Activated T-helper 17 cell treated with anti-CD3 and anti-CD28 coated beads, Interleukin-2, amount 50 U/mL, for 72 hours (primary cell): Measurements from ENCODE around the gene MOB1A. TPM values are rescaled to one million over a fixed set of nuclear protein-coding genes. Genes with fewer than 3 reads are reported as not detected.
"Not testable (repeated sequence)": the region's sequence is repeated elsewhere in the genome, so short reads cannot be mapped to it uniquely, and the experiment has no call there.

ENCODE experiments used
- ATAC-seq: fragments of 150-1000 bp; cut with Tn5 transposase; replicated peaks from 2 replicates; pipeline ENCODE4 v1.10.0; 2021; ENCODE audit warnings: mild to moderate bottlenecking, moderate library complexity
- H3K27ac Mint-ChIP-seq: one replicate; pipeline ENCODE4 v1.8.0; 2022; ENCODE audit warnings: mixed read lengths
- H3K27me3 Mint-ChIP-seq: one replicate; pipeline ENCODE4 v1.8.0; 2022; ENCODE audit warnings: mixed read lengths
- H3K36me3 Mint-ChIP-seq: one replicate; pipeline ENCODE4 v1.8.0; 2022; ENCODE audit warnings: low read depth, mild to moderate bottlenecking, mixed read lengths
- H3K4me1 Mint-ChIP-seq: one replicate; pipeline ENCODE4 v1.8.0; 2022; ENCODE audit warnings: mixed read lengths
- H3K4me3 Mint-ChIP-seq: one replicate; pipeline ENCODE4 v1.8.0; 2022; ENCODE audit warnings: mild to moderate bottlenecking, mixed read lengths
- H3K9me3 Mint-ChIP-seq: one replicate; pipeline ENCODE4 v1.8.0; 2022; ENCODE audit warnings: mixed read lengths
- total RNA-seq, 2 donors: library from RNA; stranded (reverse); gene quantifications; one replicate each; pipeline ENCODE4 v1.2.3, GENCODE V29; 2022

Gene MOB1A
- total RNA-seq, 2 donors from 2014 or later, result 155 to 159 TPM

DNA sequence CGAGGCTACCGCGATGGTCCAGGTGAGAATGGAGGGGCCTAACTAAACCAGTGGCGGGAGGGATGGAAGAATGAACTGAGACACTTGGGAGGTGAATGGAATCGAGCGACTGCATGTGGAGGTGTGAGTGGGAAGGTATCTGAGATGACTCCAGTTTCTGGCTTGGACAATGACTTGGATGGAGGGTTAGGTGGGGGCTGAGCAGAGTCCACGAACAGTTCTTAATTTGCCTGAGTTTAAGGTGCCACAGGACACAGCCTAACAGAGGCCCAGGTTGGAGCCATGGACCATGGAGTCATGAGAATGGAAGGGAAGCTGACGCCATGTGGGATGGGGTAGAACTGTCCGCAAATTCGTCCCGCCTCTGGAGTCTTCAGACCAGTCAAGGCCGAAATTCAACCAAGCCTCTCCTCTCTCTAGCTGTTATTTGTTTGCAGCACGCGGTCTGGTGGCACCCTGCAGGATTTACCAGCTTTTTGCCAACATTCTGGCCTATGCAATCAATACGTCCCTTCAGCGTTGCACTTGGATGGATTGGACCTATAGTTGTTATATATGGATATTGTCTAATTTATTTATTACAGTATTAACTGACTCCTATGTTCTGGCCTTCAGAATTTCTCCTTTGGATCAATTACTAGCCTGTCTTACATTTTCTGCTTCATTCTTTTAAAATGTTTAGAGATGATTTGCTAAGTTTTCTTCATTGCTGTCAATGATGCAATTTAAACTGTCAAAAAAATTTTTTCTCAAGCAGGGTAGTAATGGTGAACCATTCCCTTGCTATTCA, 30.0 kb downstream of the MOB1A start:
- no peaks in the 10 kb centered on the region for H3K27me3 Mint-ChIP-seq
- H3K4me1 Mint-ChIP-seq, result no peaks in the 10 kb centered on the region
- ATAC-seq, result no peak
- H3K27ac Mint-ChIP-seq, result no peak overlapping the region
- H3K36me3 Mint-ChIP-seq, result peaks cover 29% of the 10 kb centered on the region
- no peak overlapping the region for H3K4me3 Mint-ChIP-seq
- H3K9me3 Mint-ChIP-seq, result no peaks in the 10 kb centered on the region

DNA sequence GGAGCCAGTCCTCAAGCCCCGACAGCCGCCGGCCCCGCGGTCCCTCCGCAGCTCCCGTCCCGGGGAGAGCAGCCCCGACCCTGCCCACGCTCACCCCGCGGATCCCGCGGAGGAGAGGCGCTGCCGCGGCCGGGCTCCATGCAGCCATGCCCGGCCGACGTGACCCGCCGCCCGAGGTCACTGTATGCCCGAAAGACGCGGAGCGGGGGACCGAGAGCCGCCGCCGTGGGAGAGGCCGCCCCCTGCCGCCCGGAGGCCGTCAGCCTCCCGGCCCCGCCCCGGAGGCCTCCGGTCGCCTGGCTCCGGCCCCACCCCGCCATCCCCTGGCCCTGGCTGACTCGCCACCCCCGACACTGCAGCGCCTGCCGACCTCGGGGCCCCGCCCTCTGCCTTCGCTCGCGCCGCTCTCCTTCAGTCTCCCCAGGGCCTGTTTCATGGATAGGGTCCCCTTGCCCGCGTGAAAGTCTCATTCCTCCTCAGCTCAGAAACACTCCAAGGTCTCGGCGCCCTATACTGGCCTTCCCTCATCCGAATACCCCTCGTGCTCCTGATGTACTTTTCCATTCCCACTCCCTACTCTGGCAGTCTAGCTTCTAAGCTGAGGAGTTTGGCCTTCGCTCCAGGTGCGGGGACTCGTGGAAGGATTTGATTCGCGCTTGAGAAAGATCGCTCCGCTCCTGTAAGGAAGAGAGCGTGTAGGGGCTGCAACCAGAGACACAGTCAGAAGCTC, 30.8 kb downstream of the MOB1A start, which contains the start of gene BOLA3:
TSS of gene BOLA3 (minus strand) at position 186 of the 730 bp plus-strand sequence. CDS start at position 148, 38 bp downstream.
- Mint-ChIP-seq H3K27ac (no peak within 1 kb of the TSS), H3K4me1 (no peaks in the 10 kb centered on the region), H3K4me3 (no peak within 1 kb of the TSS), H3K9me3 (no peaks in the 10 kb centered on the region), H3K27me3 (no peaks in the 10 kb centered on the region), H3K36me3 (peaks cover 22% of the 10 kb centered on the region)
- ATAC-seq, result peak; percentile 92

- H3K27me3 Mint-ChIP-seq, result no peaks in the 10 kb centered on the region
- H3K36me3 Mint-ChIP-seq, result peaks cover 24% of the 10 kb centered on the region
- peaks cover 5% of the 10 kb centered on the region for H3K4me1 Mint-ChIP-seq
- peak; percentile 86 for ATAC-seq
- no peak overlapping the region for H3K4me3 Mint-ChIP-seq
- no peaks in the 10 kb centered on the region for H3K9me3 Mint-ChIP-seq
- H3K27ac Mint-ChIP-seq, result no peak overlapping the region
Observed at GRCh38 chr2:74146929-74147726, 31.6 kb downstream of the MOB1A start.

DNA sequence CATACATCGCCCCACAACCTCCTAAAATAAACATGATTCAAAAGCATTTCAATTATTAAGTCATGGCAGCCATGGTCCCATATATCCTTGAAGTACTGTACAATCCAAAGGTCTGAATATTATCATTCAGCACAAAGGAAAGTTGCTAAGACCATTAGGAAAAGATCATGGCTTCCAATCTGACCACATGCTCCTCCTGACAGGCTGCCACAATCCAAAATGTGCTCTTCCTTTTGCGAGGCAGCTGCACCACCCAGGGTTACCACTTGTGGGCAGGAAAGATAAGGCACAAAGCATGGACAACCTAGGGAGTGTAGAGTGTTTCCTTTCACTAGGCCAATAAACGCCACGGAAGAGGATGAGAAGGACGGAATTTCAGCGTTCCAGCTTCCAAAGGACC, 36.3 kb downstream of the MOB1A start:
- Mint-ChIP-seq H3K9me3 (no peaks in the 10 kb centered on the region), H3K4me1 (peaks cover 10% of the 10 kb centered on the region), H3K27ac (no peak overlapping the region), H3K27me3 (no peaks in the 10 kb centered on the region), H3K4me3 (no peak overlapping the region), H3K36me3 (peaks cover 23% of the 10 kb centered on the region)
- ATAC-seq, result no peak

- H3K4me3 Mint-ChIP-seq, result no peak overlapping the region
- no peaks in the 10 kb centered on the region for H3K27me3 Mint-ChIP-seq
- no peak overlapping the region for H3K27ac Mint-ChIP-seq
- ATAC-seq, result no peak
- H3K9me3 Mint-ChIP-seq, result no peaks in the 10 kb centered on the region
- H3K4me1 Mint-ChIP-seq, result peaks cover 10% of the 10 kb centered on the region
- peaks cover 47% of the 10 kb centered on the region for H3K36me3 Mint-ChIP-seq
Observed at GRCh38 chr2:74138600-74139323, 39.9 kb downstream of the MOB1A start.

GRCh38 chr2:74137651-74138599, 40.8 kb downstream of the MOB1A start:
- no peak overlapping the region for H3K4me3 Mint-ChIP-seq
- H3K4me1 Mint-ChIP-seq, result peaks cover 10% of the 10 kb centered on the region
- peak overlapping the region; percentile 41 for H3K27ac Mint-ChIP-seq
- no peaks in the 10 kb centered on the region for H3K9me3 Mint-ChIP-seq
- H3K36me3 Mint-ChIP-seq, result peaks cover 54% of the 10 kb centered on the region
- no peak for ATAC-seq
- no peaks in the 10 kb centered on the region for H3K27me3 Mint-ChIP-seq

- Mint-ChIP-seq H3K4me3 (no peak overlapping the region), H3K9me3 (no peaks in the 10 kb centered on the region), H3K27me3 (no peaks in the 10 kb centered on the region), H3K36me3 (peaks cover 31% of the 10 kb centered on the region), H3K27ac (no peak overlapping the region), H3K4me1 (no peaks in the 10 kb centered on the region)
- ATAC-seq, result no peak
Observed at GRCh38 chr2:74131901-74132300, 46.8 kb downstream of the MOB1A start.

DNA sequence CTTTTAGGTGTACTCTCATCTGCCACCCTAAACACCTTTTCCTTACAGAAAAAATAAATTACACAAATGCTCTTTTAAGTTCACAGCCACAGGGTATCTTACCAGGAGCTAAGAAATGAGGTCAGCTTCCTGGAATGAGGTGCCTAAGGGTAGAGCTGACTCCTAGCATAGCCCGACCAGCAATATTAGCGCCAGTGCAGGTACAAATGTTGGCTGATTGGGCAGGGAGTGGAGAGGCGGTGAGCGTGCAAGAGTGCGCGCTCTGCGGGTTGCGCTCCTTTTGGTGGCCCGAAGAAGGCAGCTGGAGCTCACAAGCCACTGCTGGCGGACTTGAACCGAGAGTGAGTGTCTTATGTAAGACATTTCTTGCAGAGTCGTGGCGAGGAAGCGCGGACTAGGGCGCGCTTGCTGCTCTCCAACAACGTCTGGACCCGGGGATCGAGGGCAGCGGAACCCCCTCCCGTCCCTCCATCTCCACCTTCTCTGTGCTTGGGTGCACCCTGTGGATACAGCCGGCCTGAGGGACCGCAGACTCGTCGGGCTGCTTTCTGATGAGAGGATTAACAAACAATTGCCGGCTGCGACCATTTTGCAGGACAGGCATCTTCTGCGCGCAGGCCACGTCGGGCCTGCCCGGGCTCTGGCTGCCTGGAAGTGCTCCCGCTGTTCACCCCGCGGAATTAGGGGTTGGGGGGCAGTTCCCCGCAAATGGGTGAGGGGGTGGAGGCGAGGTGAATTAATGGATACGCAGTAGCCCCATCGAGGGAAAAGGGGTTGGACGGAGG, 48.3 kb downstream of the MOB1A start:
- Mint-ChIP-seq H3K36me3 (peaks cover 24% of the 10 kb centered on the region), H3K4me1 (no peaks in the 10 kb centered on the region), H3K9me3 (no peaks in the 10 kb centered on the region), H3K27me3 (no peaks in the 10 kb centered on the region), H3K4me3 (no peak overlapping the region), H3K27ac (no peak overlapping the region)
- ATAC-seq, result no peak

DNA sequence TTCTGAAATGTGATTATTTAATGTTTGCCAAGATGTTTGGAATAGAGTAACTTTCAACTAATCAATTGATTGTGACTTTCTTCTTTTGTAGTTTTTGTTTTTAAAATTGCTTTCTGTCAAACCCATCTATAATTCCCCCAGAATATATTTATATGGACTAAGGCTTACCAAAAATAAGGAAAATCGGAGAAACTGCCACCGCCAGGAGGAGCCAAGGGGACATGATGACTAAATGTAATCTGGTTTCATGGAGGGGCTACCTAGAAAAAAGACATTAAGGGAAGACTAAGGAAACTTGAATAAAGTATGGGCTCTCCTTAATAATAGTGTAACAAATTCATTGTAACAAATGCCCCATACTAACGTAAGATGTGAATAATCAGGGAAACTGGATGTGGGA, 50.5 kb downstream of the MOB1A start:
- Mint-ChIP-seq H3K4me1 (no peaks in the 10 kb centered on the region), H3K36me3 (peaks cover 3% of the 10 kb centered on the region), H3K4me3 (no peak overlapping the region), H3K9me3 (no peaks in the 10 kb centered on the region), H3K27me3 (no peaks in the 10 kb centered on the region), H3K27ac (no peak overlapping the region)
- ATAC-seq, result no peak

DNA sequence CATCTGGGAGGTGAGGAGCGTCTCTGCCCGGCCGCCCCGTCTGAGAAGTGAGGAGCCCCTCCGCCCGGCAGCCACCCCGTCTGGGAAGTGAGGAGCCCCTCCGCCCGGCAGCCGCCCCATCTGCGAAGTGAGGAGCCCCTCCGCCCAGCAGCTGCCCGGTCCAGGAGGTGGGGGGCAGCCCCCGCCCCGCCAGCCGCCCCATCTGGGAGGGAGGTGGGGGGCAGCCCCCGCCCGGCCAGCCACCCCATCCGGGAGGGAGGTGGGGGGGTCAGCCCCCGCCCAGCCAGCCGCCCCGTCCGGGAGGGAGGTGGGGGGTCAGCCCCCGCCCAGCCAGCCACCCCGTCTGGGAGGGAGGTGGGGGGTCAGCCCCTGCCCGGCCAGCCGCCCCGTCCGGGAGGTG, 54.7 kb downstream of the MOB1A start:
- not testable (repeated sequence) for H3K27me3 Mint-ChIP-seq, H3K4me1 Mint-ChIP-seq, H3K4me3 Mint-ChIP-seq, H3K27ac Mint-ChIP-seq, H3K36me3 Mint-ChIP-seq, ATAC-seq
- peaks cover 10% of the 10 kb centered on the region for H3K9me3 Mint-ChIP-seq

DNA sequence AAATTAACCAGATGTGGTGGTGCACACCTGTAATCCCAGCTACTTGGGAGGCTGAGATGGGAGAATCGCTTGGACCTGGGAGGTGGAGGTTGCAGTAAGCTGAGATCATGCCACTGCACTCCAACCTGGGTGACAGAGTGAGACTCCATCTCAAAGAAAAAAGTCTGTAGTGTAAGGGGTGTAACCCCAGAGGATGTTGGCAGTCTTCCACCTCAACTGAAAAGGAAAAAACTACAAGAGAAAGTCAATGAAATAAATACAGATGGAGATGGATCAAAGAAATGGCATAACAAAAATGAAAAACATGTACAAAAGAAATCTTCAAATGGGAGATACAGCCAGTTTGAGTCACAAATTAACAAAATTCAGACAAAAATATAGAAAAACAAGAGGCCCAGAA, 56.8 kb downstream of the MOB1A start:
- peak overlapping the region; percentile 56 for H3K27ac Mint-ChIP-seq
- not testable (repeated sequence) for H3K4me1 Mint-ChIP-seq, ATAC-seq, H3K27me3 Mint-ChIP-seq, H3K36me3 Mint-ChIP-seq
- H3K4me3 Mint-ChIP-seq, result peak overlapping the region; percentile 82
- peaks cover 10% of the 10 kb centered on the region for H3K9me3 Mint-ChIP-seq

DNA sequence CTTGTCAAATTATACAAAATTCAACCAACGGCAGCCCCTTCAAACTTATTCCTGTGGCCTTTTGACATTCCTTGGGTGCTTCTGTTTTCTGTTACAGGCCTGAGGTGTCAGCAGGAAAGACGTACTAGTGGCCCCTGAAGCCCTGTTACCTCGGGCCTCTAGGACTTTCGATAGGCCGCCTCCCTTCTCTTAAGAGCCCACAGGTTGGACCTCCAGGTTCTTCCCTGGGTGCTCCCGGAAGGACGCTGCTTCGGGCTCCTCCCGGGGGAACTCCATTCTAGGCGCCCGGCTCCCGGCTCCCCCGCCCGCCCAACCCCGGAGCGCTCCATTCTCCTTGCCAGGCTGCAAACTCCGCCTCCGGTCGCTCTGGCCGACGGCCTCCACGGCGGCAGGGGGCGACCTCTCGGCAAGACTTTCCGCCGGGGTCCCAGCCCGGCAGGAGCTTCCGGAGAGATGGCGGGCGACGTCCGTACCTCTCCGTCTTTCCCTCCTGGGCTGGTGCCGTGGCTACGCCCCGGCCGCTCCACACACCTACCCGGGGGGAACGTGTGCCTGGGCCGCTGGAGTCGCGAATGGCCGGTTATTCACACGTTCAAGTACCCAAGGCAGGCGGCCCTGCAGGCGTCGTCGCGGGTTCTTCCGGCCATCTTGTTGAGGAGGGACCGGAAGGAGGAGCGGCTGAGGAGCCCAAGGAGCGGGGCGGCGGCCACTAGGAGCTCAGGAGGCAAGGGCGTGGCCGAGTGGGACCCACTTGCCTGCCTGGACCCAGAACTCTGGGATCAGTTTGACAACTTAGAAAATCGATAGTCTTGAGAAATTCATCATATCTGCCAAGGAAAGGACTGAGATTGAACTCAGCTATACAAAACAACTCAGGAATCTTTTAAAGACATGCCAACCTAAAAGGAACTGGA, 58.5 kb downstream of the MOB1A start:
- H3K4me3 Mint-ChIP-seq, result peak overlapping the region; percentile 82
- peaks cover 5% of the 10 kb centered on the region for H3K4me1 Mint-ChIP-seq
- H3K9me3 Mint-ChIP-seq, result peaks cover 10% of the 10 kb centered on the region
- H3K36me3 Mint-ChIP-seq, result no peaks in the 10 kb centered on the region
- H3K27me3 Mint-ChIP-seq, result no peaks in the 10 kb centered on the region
- H3K27ac Mint-ChIP-seq, result peak overlapping the region; percentile 86
- peak; percentile 96 for ATAC-seq
